HK-2 (cell line): Measurements from ENCODE around the gene ZYG11A.
A peak's percentile ranks its signal among the peaks of the same experiment; 100 is the strongest.

Experiments used
- DNase-seq: peaks from one replicate; pipeline ENCODE4 v3.0.0-alpha.2; 2018; ENCODE audit not compliant: unreplicated experiment

Gene ZYG11A

DNA sequence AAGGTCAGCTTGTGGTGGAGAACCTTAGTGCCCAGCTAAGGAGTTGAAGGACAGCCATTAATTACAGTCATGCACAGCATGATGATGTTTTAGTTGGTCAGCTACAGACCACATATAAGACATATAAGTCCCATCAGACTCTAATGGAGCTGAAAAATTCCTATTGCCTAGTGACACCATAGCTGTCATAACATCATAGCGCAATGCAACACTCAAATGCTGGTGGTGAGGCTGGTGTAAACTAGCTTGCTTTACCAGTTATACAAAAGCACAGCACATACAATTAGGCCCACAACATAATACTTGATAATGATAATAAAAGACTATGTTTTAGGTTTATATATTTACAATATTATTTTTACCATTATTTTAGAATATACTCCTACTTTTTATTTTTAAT is 75.0 kb downstream of the ZYG11A start:
- DNase-seq = no peak

DNA sequence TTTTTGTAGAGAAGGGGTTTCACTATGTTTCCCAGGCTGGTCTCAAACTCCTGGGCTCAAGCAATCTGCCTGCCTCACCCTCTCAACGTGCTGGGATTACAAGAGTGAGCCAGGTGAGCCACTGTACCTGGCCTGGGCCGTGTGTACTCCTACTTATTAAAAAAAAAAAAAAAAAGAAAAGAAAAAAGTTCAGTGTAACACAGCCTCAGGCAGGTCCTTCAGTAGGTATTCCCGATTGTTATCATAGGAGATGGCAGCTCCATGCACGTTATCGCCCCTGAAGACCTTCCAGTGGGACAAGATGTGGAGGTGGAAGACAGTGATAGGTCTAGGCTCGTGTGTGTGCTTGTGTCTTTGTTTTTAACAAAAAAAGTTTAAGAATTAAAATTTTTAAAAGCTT is 75.6 kb downstream of the ZYG11A start:
- DNase-seq = no peak

DNA sequence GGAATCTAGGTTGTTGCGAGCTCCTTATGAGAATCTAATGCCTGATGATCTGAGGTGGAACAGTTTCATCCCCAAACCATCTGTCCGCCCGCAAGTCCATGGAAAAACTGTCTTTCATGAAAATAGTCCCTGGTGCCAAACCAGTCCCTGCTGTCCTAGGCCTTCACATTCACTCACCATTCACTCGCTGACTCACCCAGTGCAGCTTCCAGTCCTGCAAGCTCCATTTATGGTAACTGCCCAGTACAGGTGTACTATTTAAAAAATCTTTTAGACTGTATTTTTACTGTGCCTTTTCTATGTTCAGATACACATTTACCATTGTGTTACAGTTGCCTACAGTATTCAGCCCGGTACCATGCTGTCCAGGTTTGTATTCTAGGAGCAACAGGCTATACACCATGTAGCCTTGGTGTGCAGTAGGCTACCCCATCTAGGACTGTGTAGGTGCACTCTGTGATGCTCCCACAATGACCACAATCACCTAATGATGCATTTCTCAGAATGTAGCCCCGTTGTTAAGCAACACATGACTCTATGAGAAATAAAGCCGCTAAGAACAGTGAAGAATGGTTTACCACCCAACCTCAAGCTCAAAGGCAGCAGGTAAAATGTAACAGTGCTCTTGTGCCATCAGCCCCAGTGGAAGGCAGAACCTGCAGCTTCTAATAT is 76.6 kb downstream of the ZYG11A start:
- no peak for DNase-seq

DNA sequence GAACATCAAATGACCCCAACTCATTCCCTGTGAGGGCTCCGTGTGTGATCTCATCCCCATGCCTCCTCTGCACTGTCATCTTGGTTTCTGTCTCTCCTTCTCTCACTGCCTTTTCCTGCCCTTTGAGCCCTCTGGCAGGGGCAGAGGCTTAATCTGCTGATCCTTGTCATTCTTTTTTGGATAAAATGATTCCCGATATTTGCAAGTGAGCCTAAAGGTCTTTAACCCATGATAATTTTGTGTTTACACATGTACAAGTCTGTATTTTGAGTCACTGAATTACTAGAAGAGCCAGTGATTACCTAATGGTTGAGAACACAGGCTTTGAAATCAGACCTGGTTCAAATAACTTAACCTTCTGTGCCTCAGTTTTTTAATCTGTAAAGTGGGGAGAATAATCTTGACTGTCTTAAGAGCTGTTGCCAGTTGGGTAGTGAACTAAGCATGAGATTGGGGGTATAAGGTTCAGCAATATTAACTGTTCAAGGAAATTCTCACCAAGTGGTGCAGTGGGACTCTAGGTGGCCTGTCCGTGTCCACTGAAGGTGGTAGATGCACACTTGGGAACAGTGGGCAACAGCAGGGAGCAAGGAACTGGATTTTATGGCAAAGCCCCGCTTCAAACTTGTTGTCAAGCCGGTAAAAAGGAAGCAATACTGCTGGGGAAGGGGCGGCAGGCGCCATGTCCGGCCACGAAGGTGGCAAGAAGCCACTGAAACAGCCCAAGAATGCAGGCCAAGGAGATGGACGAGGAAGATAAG is 77.3 kb downstream of the ZYG11A start:
- no peak for DNase-seq

DNA sequence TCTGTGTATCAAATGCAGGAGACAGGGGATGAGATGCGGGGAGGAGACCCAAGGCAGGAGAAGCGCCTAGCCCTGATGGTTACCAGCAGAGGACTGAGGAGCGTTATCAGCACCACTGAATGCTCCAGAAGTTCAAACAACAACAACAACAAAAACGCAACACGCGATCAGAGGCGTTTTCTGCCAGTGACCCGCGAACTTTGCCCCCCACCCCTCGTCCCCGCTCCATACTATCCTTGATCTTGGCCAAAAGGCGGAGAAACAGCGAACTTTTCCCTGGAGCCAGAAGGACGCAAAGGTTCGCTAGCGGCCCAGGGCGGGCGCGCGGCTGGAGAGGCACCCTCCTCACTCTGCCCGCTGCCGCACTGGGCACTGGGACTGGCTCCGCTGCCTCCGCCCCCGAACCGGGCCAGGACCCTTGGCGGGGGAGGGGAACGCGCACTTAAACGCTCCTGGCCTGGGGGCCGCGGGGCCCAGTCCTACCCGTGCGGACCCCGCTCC is 78.3 kb downstream of the ZYG11A start:
- DNase-seq = no peak

DNA sequence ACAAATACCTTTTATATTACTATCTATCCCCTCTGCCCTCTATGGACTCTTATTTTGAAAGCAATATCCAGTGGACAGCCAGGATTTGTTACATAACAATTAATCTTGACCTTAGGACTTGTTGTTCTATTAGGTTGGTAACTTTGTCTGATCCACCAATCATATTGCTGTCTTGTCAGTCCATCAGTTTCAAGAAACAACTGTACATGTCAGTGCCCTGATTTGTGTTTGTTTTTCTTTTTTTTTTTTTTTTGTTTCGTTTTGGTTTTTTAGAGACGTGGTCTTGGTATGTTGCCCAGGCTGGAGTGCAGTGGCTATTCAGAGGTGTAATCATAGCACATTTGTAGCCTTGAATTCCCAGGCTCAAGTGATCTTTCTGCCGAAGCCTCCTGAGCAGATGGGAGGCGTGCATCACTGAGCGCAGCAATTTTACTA is 83.0 kb downstream of the ZYG11A start:
- no peak for DNase-seq

DNA sequence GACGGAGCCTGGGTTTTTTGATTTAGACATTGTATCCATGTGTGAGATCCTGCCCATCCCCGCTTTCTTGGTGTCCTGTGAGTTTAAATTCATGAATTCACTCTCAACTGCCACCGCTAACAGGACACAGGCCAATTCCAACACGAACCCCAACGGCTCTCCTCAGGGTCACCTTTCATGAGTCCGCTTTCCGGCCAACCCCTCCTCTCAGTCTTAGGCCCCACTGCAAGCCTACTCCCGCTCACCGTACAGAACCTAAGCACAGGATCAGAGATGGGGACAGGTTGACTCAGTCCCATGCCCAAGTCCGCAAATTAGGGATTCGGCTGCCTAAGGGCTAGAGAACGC is 84.3 kb downstream of the ZYG11A start:
- DNase-seq = no peak

DNA sequence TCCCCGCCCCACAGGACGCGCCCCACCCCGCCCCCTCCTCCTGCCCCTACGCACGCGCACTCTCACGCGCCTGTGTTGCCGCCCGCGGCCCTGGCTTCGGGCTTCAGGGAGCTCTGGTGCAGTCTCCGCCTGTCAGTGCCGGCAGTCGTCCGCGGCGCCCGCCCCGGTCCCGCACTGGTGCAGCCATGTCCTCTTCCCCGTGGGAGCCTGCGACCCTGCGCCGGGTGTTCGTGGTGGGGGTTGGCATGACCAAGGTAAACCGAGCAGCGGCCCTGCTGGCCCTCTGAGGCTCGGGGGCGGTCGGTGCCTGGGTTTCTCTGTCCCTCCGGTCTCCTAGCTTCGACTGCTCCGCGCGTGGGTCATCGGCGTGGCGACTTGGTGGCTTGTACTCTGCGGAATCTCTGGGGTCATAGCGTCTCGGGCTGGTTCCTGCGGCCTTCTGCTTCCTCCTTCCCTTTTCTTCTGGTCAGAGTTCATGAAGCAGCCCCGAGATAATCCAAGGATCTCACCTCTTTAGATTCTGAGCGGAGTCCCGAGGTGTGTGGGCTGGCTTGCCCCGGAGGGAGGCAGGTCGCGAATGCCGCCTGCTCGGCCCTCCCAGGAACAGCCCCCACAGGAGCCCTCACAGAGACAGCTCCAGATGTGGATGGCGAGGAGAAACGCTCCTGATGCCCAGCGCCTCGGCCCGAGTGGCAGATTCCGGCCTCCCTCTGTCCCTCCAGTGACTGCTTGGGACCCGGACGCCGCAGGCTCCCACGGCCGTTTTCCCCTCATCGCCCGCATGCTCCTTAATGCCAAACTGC is 84.9 kb downstream of the ZYG11A start, which contains the start of gene SCP2:
TSS of gene SCP2 (plus strand) at position 65 of the 803 bp plus-strand sequence. CDS start at position 186, 121 bp downstream.
- DNase-seq = peak; percentile 79

DNA sequence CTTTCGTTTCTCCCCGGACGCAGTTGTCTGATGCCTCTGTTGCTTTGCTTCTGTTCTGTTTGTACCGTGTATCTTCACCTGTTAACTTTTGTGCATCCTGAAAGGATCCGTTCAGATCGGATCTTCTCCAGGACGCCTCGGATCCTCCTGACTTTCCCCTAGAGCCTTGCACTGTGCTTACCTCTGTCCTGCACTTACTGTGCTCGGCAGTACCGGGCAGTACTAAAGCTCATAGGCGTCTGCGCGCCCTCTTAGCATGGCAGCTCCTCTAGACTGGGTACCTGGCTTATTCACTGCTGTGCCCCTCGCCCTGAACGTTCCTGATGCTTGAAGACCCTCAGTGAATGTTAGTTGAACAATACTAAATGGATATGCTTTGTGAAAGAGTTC is 85.5 kb downstream of the ZYG11A start:
- no peak for DNase-seq

DNA sequence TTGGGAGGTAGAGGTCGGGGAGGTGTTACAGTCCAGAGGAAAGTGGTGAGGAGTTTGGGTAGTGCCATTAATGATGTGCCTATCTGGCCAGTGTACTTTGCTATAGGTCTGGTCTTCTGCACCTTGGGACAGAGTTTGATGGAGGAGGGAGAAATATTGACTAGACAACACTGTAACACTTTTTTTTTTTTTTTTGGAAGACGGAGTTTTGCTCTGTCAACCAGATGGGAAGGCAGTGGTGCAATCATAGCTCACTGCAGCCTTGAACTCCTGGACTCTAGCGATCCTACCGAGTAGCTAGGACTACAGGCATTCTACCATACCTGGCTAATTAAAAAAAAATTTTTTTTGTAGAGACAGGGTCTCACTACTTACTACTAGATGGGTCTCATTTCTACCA is 86.5 kb downstream of the ZYG11A start:
- DNase-seq = no peak

DNA sequence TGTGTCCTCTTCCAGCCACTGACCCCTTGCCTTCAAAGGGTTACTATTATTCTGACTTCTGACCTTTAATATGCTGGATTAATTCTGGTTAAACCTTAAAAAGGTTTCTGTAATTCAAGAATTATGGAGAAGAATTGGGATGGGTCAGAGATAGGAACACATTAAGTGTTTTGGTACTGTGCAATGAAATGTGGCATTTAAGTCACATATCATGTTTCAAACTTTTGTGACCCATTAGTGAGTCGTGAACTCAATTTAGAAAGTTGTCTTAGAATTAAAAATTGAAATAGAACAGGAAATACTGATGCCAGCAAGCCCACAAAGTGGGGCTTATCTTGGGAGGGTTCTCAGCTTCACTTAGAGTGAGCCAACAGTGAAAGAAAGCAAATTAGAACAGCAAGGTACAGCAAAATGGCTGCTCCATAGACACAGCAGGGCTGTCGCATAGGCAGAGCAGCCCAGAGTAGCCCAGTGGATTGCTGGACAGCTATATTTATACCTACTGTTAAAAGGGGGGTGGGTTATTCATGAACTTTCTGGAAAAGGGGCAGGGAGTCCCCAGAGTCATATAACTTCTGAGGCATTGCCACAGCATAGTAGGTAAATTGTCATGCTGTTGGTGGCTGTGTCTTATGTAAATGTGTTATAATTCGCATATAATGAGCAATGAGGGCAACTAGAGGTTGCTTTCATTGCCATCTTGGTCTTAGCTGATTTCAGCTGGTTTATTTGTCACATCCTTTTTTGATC is 95.0 kb downstream of the ZYG11A start:
- no peak for DNase-seq

DNA sequence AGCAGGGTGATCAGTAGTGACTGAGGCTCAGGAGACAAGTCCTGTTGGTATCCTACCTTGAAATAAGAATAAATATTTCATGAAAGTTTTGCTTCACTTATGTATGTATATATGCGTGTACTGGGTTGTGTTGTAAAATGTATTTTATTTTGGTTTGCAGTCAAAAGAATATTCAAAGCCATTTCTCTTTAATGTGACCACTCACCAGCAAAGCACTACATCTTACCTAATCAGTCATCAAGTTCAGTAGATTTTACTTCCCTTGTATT is 95.6 kb downstream of the ZYG11A start:
- no peak for DNase-seq

DNA sequence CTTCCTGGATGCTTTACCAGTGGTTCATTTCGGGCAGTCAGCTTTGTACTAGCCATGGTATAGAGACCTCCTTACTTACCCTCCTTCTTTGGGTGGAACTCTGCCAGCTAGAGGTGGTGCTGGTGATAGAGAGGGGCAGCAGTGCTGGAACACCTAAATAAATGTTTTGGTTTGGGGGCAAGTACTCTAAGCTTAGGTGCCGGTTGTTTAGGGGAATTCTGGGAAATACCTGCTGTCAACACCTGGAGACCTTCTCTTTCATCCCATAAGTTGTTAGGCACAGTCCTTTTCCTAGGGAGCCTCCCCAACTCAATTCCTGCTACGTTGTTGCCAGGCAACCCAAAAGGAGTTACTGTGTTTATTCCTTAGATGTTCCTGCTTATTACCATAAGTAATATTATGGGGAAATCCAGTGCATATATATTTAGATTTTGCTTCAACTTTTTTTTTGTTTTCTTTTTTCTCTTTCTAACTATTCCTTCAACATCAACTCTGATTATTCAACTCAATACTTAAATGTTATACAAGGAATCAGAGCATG is 101.4 kb downstream of the ZYG11A start:
- DNase-seq = no peak

DNA sequence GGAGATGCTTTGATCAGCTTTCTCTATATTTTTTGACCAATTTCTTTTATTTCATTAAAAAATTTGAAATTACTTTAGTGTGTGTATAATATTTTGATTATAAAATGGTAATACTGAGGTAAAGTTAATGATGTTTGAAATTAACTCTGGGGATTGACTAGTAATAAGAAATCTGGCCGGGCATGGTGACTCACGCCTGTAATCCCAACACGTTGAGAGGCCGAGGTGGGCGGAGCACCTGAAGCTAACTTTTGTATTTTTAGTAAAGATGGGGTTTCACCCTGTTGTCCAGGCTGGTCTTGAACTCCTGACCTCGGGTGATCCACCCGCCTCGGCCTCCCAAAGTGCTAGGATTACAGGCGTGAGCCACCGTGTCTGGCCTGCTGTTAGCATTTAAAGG is 102.0 kb downstream of the ZYG11A start:
- DNase-seq = no peak
